Kidney (tissue), 14 donors: ENCODE data around the gene SOWAHA. TPM values are rescaled to one million over a fixed set of nuclear protein-coding genes. Genes with fewer than 3 reads are reported as not detected.

ENCODE experiments used
- DNase-seq, 5 donors: peaks; one replicate each; pipeline ENCODE4 v3.0.0-alpha.2; 2013 to 2020
- FAIRE-seq: peaks from 2 replicates; lab custom pipeline; 2012; peaks lifted over from hg19 to GRCh38; lab: Jason Lieb, UNC
- H3K27ac ChIP-seq, 2 donors: one replicate each; pipeline ENCODE4 v1.7.0; 2013; ENCODE audit warnings: low read depth in 2 of 2, low read length in 2 of 2, inconsistent platforms in 1 of 2
- H3K27me3 ChIP-seq: one replicate; pipeline ENCODE4 v1.7.1; 2013; ENCODE audit warnings: low read length, inconsistent platforms; ENCODE audit not compliant: control insufficient read depth, insufficient read depth
- H3K36me3 ChIP-seq, 3 donors: one replicate each; pipeline versions ENCODE4 v1.7.0 to v1.7.1; 2013; ENCODE audit warnings: low read length in 3 of 3, control low read depth in 1 of 3, inconsistent platforms in 1 of 3; ENCODE audit not compliant: insufficient read depth in 3 of 3, control insufficient read depth in 2 of 3
- H3K4me1 ChIP-seq, 3 donors: one replicate each; pipeline versions ENCODE4 v1.7.0 to v1.7.1; 2013; ENCODE audit warnings: low read length in 3 of 3, inconsistent platforms in 1 of 3, low read depth in 1 of 3; ENCODE audit not compliant: control insufficient read depth in 2 of 3, insufficient read depth in 2 of 3
- H3K4me3 ChIP-seq, 3 donors: one replicate each; pipeline versions ENCODE4 v1.7.0 to v1.8.1; 2013; ENCODE audit warnings: low read length in 3 of 3, control low read depth in 1 of 3, inconsistent platforms in 1 of 3
- H3K9ac ChIP-seq, 3 donors: one replicate each; pipeline versions ENCODE4 v1.7.0 to v1.7.1; 2013; ENCODE audit warnings: low read length in 3 of 3, control low read depth in 1 of 3, inconsistent platforms in 1 of 3
- H3K9me3 ChIP-seq, 3 donors: one replicate each; pipeline versions ENCODE4 v1.7.0 to v1.7.1; 2013; ENCODE audit warnings: low read length in 3 of 3, control low read depth in 1 of 3, inconsistent platforms in 1 of 3; ENCODE audit not compliant: control insufficient read depth in 2 of 3, insufficient read depth in 1 of 3
- CTCF ChIP-seq: IDR thresholded peaks from 3 replicates; pipeline ENCODE4 v1.5.1; 2012; ENCODE audit warnings: mild to moderate bottlenecking, moderate library complexity, borderline replicate concordance; ENCODE audit not compliant: insufficient read depth; ENCODE audit errors: extremely low read depth
- intact Hi-C: fragments of 100-400 bp; cut with DNase I; formaldehyde crosslinking; loops from one replicate; pipeline ENCODE4 v1.11.1; 2022
- polyA plus RNA-seq: library from polyadenylated mRNA; stranded (reverse); fragments of 350-450 nt; fragmentation: Illumina TruSeq; extraction: RNeasy Lipid Tissue Mini Kit (QIAGEN cat#74804); gene quantifications from one replicate; pipeline ENCODE4 v1.2.3, GENCODE V29; 2014; ENCODE audit warnings: low read depth, low replicate concordance; ENCODE audit not compliant: insufficient read depth
- total RNA-seq: library from RNA; stranded (reverse); fragmentation: NEBNext Ultra II Directional; extraction: Animal tissue kit (Norgen Biotek cat#: 25700); gene quantifications from one replicate; pipeline ENCODE4 v1.2.1, GENCODE V29; 2021
- donor health status: control.
- donor health status: control.
- donor health status: control.
- donor health status: control.
- donor health status: control.
- donor health status: DM: yes; HTN: yes; CAD: no.
- donor health status: Normal renal cell carcinoma (clear cell type).

Gene SOWAHA
- total and polyA plus RNA-seq, 2 donors from 2014 or later = 4.1 to 7.1 TPM

- no peak for TF ChIP-seq CTCF
- Histone ChIP-seq H3K36me3 (peaks cover 0 to 17% (median 13%) of the 10 kb centered on the region in 3 donors), H3K4me1 (peaks cover 0 to 15% (median 10%) of the 10 kb centered on the region in 3 donors), H3K4me3 (peak overlapping the region; percentile 50 to 90 (median 88)), H3K9ac (peak overlapping the region; percentile 26 to 95 (median 65)), H3K9me3 (no peaks in the 10 kb centered on the region), H3K27ac (peak overlapping the region; percentile 89 to 94), H3K27me3 (no peaks in the 10 kb centered on the region)
- intact Hi-C loops = no loop called here
- DNase-seq (no peak), FAIRE-seq (no peak)
Observed at GRCh38 chr5:132865668-132866341, 52.7 kb downstream of the SOWAHA start.

Other genes starting within 250 kb of the SOWAHA start
- gene IL13, start 155.1 kb upstream of the SOWAHA start, total RNA-seq = not detected
- gene IL13, start 155.1 kb upstream of the SOWAHA start, polyA plus RNA-seq = not detected
- gene IL4, start 139.3 kb upstream of the SOWAHA start, total RNA-seq = not detected
- not detected for gene IL4, start 139.3 kb upstream of the SOWAHA start, polyA plus RNA-seq
- gene KIF3A, start 75.8 kb upstream of the SOWAHA start, total RNA-seq = 13.9 TPM
- 7.1 TPM for gene KIF3A, start 75.8 kb upstream of the SOWAHA start, polyA plus RNA-seq
- 3.4 TPM for gene CCNI2, start 65.9 kb upstream of the SOWAHA start, total RNA-seq
- gene CCNI2, start 65.9 kb upstream of the SOWAHA start, polyA plus RNA-seq = 3.8 TPM
- 54.4 TPM for gene SEPTIN8, start 36.1 kb upstream of the SOWAHA start, total RNA-seq
- gene SEPTIN8, start 36.1 kb upstream of the SOWAHA start, polyA plus RNA-seq = 24.9 TPM
- gene SHROOM1, start 17.3 kb downstream of the SOWAHA start, total RNA-seq = 13.4 TPM
- 7.8 TPM for gene SHROOM1, start 17.3 kb downstream of the SOWAHA start, polyA plus RNA-seq
- gene GDF9, start 53.2 kb downstream of the SOWAHA start, total RNA-seq = 0.88 TPM
- gene GDF9, start 53.2 kb downstream of the SOWAHA start, polyA plus RNA-seq = 0.88 TPM
- gene UQCRQ, start 53.3 kb downstream of the SOWAHA start, total RNA-seq = 306 TPM
- gene UQCRQ, start 53.3 kb downstream of the SOWAHA start, polyA plus RNA-seq = 1,158 TPM
- gene LEAP2, start 60.4 kb downstream of the SOWAHA start, total RNA-seq = 1.5 TPM
- 6.9 TPM for gene LEAP2, start 60.4 kb downstream of the SOWAHA start, polyA plus RNA-seq
- 83.7 TPM for gene AFF4, start 150.3 kb downstream of the SOWAHA start, total RNA-seq
- gene AFF4, start 150.3 kb downstream of the SOWAHA start, polyA plus RNA-seq = 8.8 TPM
- gene ZCCHC10, start 213.2 kb downstream of the SOWAHA start, total RNA-seq = 19.9 TPM
- gene ZCCHC10, start 213.2 kb downstream of the SOWAHA start, polyA plus RNA-seq = 32.7 TPM
- gene HSPA4, start 238.7 kb downstream of the SOWAHA start, total RNA-seq = 79.7 TPM
- 81.5 TPM for gene HSPA4, start 238.7 kb downstream of the SOWAHA start, polyA plus RNA-seq